Neural cell (in vitro differentiated cells): ENCODE results near the gene PCCA. TPM values are rescaled to one million over a fixed set of nuclear protein-coding genes. Genes with fewer than 3 reads are reported as not detected.

Source experiments
- H2AFZ ChIP-seq: fragments of 200-600, 300-800 bp; sonication (generic), shearing (Covaris generic); 2 replicates; pipeline ENCODE4 v1.6.0; 2014; ENCODE audit warnings: low read depth, mild to moderate bottlenecking, antibody characterized with exemption, low read length, moderate library complexity
- H3F3A ChIP-seq: fragments of 200-600 bp; shearing (Covaris generic); 2 replicates; pipeline ENCODE4 v1.6.1; 2016; ENCODE audit warnings: mild to moderate bottlenecking, moderate library complexity, mixed read lengths, antibody characterized with exemption, low read length; ENCODE audit not compliant: insufficient read depth, poor library complexity, severe bottlenecking
- H3K27ac ChIP-seq: fragments of 200-600, 300-800 bp; sonication (generic), shearing (Covaris generic); 2 replicates; pipeline ENCODE4 v1.5.1; 2014; ENCODE audit warnings: mild to moderate bottlenecking, low read length, moderate library complexity
- H3K27me3 ChIP-seq: fragments of 300-800, 200-600 bp; sonication (generic), shearing (Covaris generic); 2 replicates; pipeline ENCODE4 v1.6.0; 2014; ENCODE audit warnings: mild to moderate bottlenecking, low read depth, low read length, moderate library complexity; ENCODE audit not compliant: insufficient read depth
- H3K36me3 ChIP-seq: fragments of 300-800, 200-600 bp; sonication (generic), shearing (Covaris generic); 2 replicates; pipeline ENCODE4 v1.5.1; 2014; ENCODE audit warnings: mild to moderate bottlenecking, antibody characterized with exemption, low read length, moderate library complexity; ENCODE audit not compliant: insufficient read depth
- H3K4me2 ChIP-seq: fragments of 300-800, 200-600 bp; sonication (generic), shearing (Covaris generic); 2 replicates; pipeline ENCODE4 v1.6.0; 2014; ENCODE audit warnings: mild to moderate bottlenecking, low read length
- H3K4me3 ChIP-seq: fragments of 300-800, 200-600 bp; sonication (generic), shearing (Covaris generic); 2 replicates; pipeline ENCODE4 v1.5.1; 2014; ENCODE audit warnings: mild to moderate bottlenecking, low read length, moderate library complexity
- H3K79me2 ChIP-seq: fragments of 200-600 bp; shearing (Covaris generic); replicated peaks from 2 replicates; pipeline ENCODE4 v1.6.0; 2014; ENCODE audit warnings: mild to moderate bottlenecking, low read length, moderate library complexity; ENCODE audit not compliant: insufficient read depth
- H3K9ac ChIP-seq: fragments of 300-800, 200-600 bp; sonication (generic), shearing (Covaris generic); 2 replicates; pipeline ENCODE4 v1.6.1; 2016; ENCODE audit warnings: mild to moderate bottlenecking, low read length, mixed read lengths
- H3K9me2 ChIP-seq: fragments of 200-600 bp; shearing (Covaris generic); 2 replicates; pipeline ENCODE4 v1.6.1; 2016; ENCODE audit warnings: mild to moderate bottlenecking, low read length, mixed read lengths; ENCODE audit not compliant: insufficient read depth
- H3K9me3 ChIP-seq: fragments of 200-600, 300-800 bp; sonication (generic), shearing (Covaris generic); 2 replicates; pipeline ENCODE4 v1.6.1; 2016; ENCODE audit warnings: mild to moderate bottlenecking, mixed run types, low read length, moderate library complexity, mixed read lengths
- H4K20me1 ChIP-seq: fragments of 200-600 bp; shearing (Covaris generic); 2 replicates; pipeline ENCODE4 v1.6.1; 2016; ENCODE audit warnings: mild to moderate bottlenecking, mixed run types; ENCODE audit not compliant: insufficient read depth
- EP300 ChIP-seq: fragments of 450-650 bp; conservative IDR thresholded peaks from 2 replicates; pipeline ENCODE4 v1.6.1; 2014; ENCODE audit warnings: antibody characterized with exemption, mild to moderate bottlenecking, moderate library complexity; ENCODE audit not compliant: poor library complexity, severe bottlenecking
- EZH2 ChIP-seq: fragments of 200-600, 300-800 bp; shearing (Covaris generic), sonication (generic); IDR thresholded peaks from 2 replicates; pipeline ENCODE4 v1.6.1; 2014; ENCODE audit warnings: antibody characterized with exemption, low read length, borderline replicate concordance, mild to moderate bottlenecking; ENCODE audit not compliant: insufficient read depth, poor library complexity, severe bottlenecking
- MXI1 ChIP-seq: fragments of 450-650 bp; conservative IDR thresholded peaks from 2 replicates; pipeline ENCODE4 v1.6.1; 2014; ENCODE audit warnings: antibody characterized with exemption, mild to moderate bottlenecking; ENCODE audit not compliant: poor library complexity, severe bottlenecking
- POLR2AphosphoS5 ChIP-seq: IDR thresholded peaks from 2 replicates; pipeline ENCODE4 v1.6.1; 2012
- RAD21 ChIP-seq: fragments of 450-650 bp; conservative IDR thresholded peaks from 2 replicates; pipeline ENCODE4 v1.6.1; 2014; ENCODE audit warnings: antibody characterized with exemption, mild to moderate bottlenecking, moderate library complexity
- REST ChIP-seq: IDR thresholded peaks from 2 replicates; pipeline ENCODE4 v1.6.1; 2012; ENCODE audit warnings: borderline replicate concordance
- SMC3 ChIP-seq: fragments of 450-650 bp; conservative IDR thresholded peaks from 2 replicates; pipeline ENCODE4 v1.6.1; 2014; ENCODE audit warnings: antibody characterized with exemption, mild to moderate bottlenecking, moderate library complexity; ENCODE audit not compliant: poor library complexity
- TAF1 ChIP-seq: IDR thresholded peaks from 2 replicates; pipeline ENCODE4 v1.6.1; 2012; ENCODE audit warnings: low read depth
- polyA plus RNA-seq: library from polyadenylated mRNA; depleted of rRNA; stranded (reverse); fragments of >200 nt; gene quantifications from 2 replicates; pipeline ENCODE4 v1.2.3, GENCODE V29; 2014
- TF ChIP-seq, protein P1 (sequence below): fragments of 450-650 bp; IDR thresholded peaks from 2 replicates; pipeline ENCODE4 v1.5.1; 2014; ENCODE audit warnings: antibody characterized with exemption, mild to moderate bottlenecking, moderate library complexity; ENCODE audit not compliant: poor library complexity, severe bottlenecking

Gene PCCA
- polyA plus RNA-seq, 1 donor from 2014 or later, result 17.0 TPM

- H3K4me2 ChIP-seq, result no peak overlapping the region
- no peaks in the 10 kb centered on the region for H3K79me2 ChIP-seq
- no peak overlapping the region for H3K27ac ChIP-seq
- H3K27me3 ChIP-seq, result no peaks in the 10 kb centered on the region
- H3K4me3 ChIP-seq, result no peak overlapping the region
- H3K9ac ChIP-seq, result no peak overlapping the region
- H2AFZ ChIP-seq, result no peak overlapping the region
- no peaks in the 10 kb centered on the region for H3F3A ChIP-seq
- no peak for TF ChIP-seq REST
- no peak for TF ChIP-seq EP300
- no peak for TF ChIP-seq RAD21
- no peak for TF ChIP-seq TAF1
- TF ChIP-seq MXI1, result no peak
- TF ChIP-seq EZH2, result no peak
- TF ChIP-seq SMC3, result no peak
- TF ChIP-seq, protein P1, sequence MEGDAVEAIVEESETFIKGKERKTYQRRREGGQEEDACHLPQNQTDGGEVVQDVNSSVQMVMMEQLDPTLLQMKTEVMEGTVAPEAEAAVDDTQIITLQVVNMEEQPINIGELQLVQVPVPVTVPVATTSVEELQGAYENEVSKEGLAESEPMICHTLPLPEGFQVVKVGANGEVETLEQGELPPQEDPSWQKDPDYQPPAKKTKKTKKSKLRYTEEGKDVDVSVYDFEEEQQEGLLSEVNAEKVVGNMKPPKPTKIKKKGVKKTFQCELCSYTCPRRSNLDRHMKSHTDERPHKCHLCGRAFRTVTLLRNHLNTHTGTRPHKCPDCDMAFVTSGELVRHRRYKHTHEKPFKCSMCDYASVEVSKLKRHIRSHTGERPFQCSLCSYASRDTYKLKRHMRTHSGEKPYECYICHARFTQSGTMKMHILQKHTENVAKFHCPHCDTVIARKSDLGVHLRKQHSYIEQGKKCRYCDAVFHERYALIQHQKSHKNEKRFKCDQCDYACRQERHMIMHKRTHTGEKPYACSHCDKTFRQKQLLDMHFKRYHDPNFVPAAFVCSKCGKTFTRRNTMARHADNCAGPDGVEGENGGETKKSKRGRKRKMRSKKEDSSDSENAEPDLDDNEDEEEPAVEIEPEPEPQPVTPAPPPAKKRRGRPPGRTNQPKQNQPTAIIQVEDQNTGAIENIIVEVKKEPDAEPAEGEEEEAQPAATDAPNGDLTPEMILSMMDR, result no peak
- TF ChIP-seq POLR2AphosphoS5, result no peak
- H3K9me3 ChIP-seq, result no peaks in the 10 kb centered on the region
- H3K36me3 ChIP-seq, result no peaks in the 10 kb centered on the region
- no peaks in the 10 kb centered on the region for H4K20me1 ChIP-seq
- H3K9me2 ChIP-seq, result no peaks in the 10 kb centered on the region
Observed at GRCh38 chr13:100503622-100504021, 414.7 kb downstream of the PCCA start.

DNA sequence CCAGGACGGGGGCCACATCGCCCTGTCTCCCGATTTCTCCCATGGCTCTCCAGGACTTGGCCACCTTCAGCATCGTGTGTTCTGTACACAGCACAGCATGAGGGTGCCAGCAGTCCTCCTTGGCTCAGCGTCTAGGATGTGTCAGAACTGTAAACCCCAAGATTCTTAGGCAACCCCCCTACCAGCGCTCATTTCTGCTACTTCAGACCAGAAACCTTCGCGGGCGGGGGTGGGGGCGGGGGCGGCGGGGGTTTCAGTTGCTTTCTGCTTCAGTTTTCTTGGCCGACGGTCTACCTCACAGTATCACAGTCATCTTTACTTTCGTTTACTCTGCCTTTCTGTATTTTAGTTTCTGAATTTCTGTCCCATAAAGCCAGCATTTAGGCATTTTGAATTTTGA, 417.3 kb downstream of the PCCA start:
- Histone ChIP-seq H3K27ac (no peak overlapping the region), H3K9me2 (no peaks in the 10 kb centered on the region), H2AFZ (no peak overlapping the region), H3K36me3 (no peaks in the 10 kb centered on the region), H3F3A (peaks cover 3% of the 10 kb centered on the region), H3K27me3 (no peaks in the 10 kb centered on the region), H4K20me1 (no peaks in the 10 kb centered on the region), H3K4me3 (no peak overlapping the region), H3K4me2 (no peak overlapping the region), H3K9me3 (no peaks in the 10 kb centered on the region), H3K9ac (no peak overlapping the region), H3K79me2 (no peaks in the 10 kb centered on the region)
- no peak for TF ChIP-seq EP300
